Vagina (tissue), 2 donors: ENCODE results near the gene ISCA1. TPM values are rescaled to one million over a fixed set of nuclear protein-coding genes. Genes with fewer than 3 reads are reported as not detected.

Experiments
- DNase-seq, 2 donors: peaks; one replicate each; pipeline ENCODE4 v3.0.0-alpha.2; 2017; ENCODE audit errors: extremely low spot score in 2 of 2
- H3K27ac ChIP-seq: fragments of 200-600 bp; sonication (generic); one replicate; pipeline ENCODE4 v1.5.1; 2019
- H3K27me3 ChIP-seq: fragments of 200-600 bp; sonication (generic); one replicate; pipeline ENCODE4 v1.5.1; 2019
- H3K36me3 ChIP-seq, 2 donors: fragments of 200-600 bp; sonication (generic); one replicate each; pipeline ENCODE4 v1.5.1; 2017 to 2019
- H3K4me1 ChIP-seq: fragments of 200-600 bp; sonication (generic); one replicate; pipeline ENCODE4 v1.5.1; 2019
- H3K4me3 ChIP-seq, 2 donors: fragments of 200-600 bp; sonication (generic); 1 replicate in 1 of 2; 2 replicates in 1 of 2; pipeline ENCODE4 v1.5.1; 2016 to 2019
- H3K9me3 ChIP-seq: fragments of 200-600 bp; sonication (generic); one replicate; pipeline ENCODE4 v1.5.1; 2019
- POLR2A ChIP-seq, 2 donors: fragments of 450-650 bp; IDR thresholded peaks; one replicate each; pipeline ENCODE4 v1.6.1; 2017; ENCODE audit warnings: antibody characterized with exemption in 2 of 2, mild to moderate bottlenecking in 2 of 2, moderate library complexity in 2 of 2
- POLR2AphosphoS5 ChIP-seq, 2 donors: sonication (generic); formaldehyde crosslinking; IDR thresholded peaks; one replicate each; pipeline ENCODE4 v1.9.0; 2017; ENCODE audit warnings: antibody characterized with exemption in 2 of 2, mild to moderate bottlenecking in 2 of 2, low read depth in 1 of 2; ENCODE audit not compliant: insufficient read depth in 1 of 2
- intact Hi-C: fragments of 100-400 bp; cut with DNase I; formaldehyde crosslinking; loops from one replicate; pipeline ENCODE4 v1.15.1; 2023
- total RNA-seq: library from RNA; depleted of rRNA; stranded (reverse); fragments of >200 nt; gene quantifications from one replicate; pipeline ENCODE4 v1.2.3, GENCODE V29; 2016
- TF ChIP-seq, protein P1 (sequence below), 3 experiments: fragments of 450-650 bp in 2 of 3; fragments of 200-600 bp in 1 of 3; sonication (generic) in 1 of 3; IDR thresholded peaks; one replicate each; pipeline ENCODE4 v1.5.1; 2017 to 2019; ENCODE audit warnings: antibody characterized with exemption in 3 of 3, mild to moderate bottlenecking in 2 of 3, moderate library complexity in 2 of 3

The ISCA1 gene
- total RNA-seq, 1 donor from 2014 or later = 20.4 TPM

DNA sequence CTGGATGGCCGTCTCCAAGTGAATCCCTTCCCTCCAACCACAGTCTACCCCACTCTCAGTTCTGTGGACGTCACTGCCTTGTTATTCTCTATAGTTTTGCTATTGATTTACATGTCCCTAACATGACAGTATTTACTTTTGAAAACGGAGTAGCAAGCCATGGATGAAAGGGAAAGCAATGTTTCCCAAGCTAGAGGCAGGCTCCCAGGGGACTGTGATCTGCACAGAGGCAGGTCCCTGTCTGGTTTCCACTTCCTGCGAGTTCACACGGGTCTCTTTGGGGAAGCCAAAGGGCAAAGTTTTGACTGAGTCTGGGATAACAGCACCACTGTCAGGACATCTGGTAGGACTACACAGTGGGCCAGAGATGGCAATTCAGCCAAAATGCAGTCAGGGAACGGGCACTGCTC is 35.6 kb downstream of the ISCA1 start:
- intact Hi-C loops = no loop called here
- no peak for DNase-seq
- H3K27me3 ChIP-seq = no peaks in the 10 kb centered on the region
- H3K27ac ChIP-seq = no peak overlapping the region
- H3K9me3 ChIP-seq = no peaks in the 10 kb centered on the region
- H3K4me1 ChIP-seq = no peaks in the 10 kb centered on the region
- no peak overlapping the region for H3K4me3 ChIP-seq
- TF ChIP-seq POLR2AphosphoS5 (IDR thresholded peaks at IDR 0.05; ENCODE audit: insufficient read depth in 1 of 2, low read depth in 1 of 2) (no peak), POLR2A (IDR thresholded peaks at IDR 0.05) (no peak)
- TF ChIP-seq, protein P1, sequence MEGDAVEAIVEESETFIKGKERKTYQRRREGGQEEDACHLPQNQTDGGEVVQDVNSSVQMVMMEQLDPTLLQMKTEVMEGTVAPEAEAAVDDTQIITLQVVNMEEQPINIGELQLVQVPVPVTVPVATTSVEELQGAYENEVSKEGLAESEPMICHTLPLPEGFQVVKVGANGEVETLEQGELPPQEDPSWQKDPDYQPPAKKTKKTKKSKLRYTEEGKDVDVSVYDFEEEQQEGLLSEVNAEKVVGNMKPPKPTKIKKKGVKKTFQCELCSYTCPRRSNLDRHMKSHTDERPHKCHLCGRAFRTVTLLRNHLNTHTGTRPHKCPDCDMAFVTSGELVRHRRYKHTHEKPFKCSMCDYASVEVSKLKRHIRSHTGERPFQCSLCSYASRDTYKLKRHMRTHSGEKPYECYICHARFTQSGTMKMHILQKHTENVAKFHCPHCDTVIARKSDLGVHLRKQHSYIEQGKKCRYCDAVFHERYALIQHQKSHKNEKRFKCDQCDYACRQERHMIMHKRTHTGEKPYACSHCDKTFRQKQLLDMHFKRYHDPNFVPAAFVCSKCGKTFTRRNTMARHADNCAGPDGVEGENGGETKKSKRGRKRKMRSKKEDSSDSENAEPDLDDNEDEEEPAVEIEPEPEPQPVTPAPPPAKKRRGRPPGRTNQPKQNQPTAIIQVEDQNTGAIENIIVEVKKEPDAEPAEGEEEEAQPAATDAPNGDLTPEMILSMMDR (IDR thresholded peaks at IDR 0.05) = no peak
- no peaks in the 10 kb centered on the region for H3K36me3 ChIP-seq

DNA sequence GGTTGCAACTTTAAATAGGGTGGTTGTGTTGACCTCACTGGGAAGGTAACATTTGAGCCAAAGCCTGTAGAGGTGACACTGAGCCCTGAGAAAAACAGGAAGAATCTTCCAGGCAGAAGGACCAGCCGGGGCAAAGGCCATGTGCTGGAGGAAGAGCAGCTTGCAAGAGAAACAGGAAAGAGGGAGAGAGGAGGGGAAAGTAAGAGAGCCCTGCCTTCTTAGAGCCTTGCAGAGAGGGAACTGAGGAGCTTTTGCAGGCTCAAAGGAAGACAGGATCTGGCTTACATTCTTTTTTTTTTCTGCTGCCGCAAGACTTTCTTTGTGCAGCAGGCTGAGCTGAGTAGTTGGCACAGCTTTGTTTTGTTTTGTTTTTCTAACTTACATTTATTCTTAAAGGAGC is 40.3 kb downstream of the ISCA1 start:
- Histone ChIP-seq H3K27me3 (no peaks in the 10 kb centered on the region), H3K4me1 (no peaks in the 10 kb centered on the region), H3K36me3 (no peaks in the 10 kb centered on the region), H3K9me3 (no peaks in the 10 kb centered on the region), H3K4me3 (no peak overlapping the region), H3K27ac (no peak overlapping the region)
- no peak for TF ChIP-seq POLR2A (IDR thresholded peaks at IDR 0.05)
- TF ChIP-seq POLR2AphosphoS5 (IDR thresholded peaks at IDR 0.05; ENCODE audit: insufficient read depth in 1 of 2, low read depth in 1 of 2) = no peak
- TF ChIP-seq, protein P1 (IDR thresholded peaks at IDR 0.05) = no peak
- intact Hi-C loops = no loop called here
- no peak for DNase-seq

DNA sequence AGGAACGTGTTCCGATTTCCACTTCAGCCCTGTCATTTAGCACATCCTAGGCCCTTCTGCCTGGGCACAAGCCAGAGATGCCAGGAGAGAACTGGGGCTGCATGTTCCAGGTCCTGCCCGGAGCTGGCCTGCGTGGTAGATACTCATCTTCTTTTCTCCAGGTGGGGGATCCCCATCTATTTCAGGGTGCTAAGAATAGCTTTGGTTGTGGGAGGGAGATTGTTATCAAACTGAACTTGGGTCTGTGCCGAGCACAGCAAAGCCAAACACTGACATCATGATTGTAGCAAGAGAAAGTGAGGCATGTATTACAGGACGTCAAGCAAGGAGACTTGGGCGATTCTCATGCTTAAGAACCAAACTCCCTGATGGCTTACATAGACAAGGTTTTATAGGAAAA is 41.1 kb downstream of the ISCA1 start:
- H3K36me3 ChIP-seq = no peaks in the 10 kb centered on the region
- no peaks in the 10 kb centered on the region for H3K9me3 ChIP-seq
- intact Hi-C loops = no loop called here
- TF ChIP-seq POLR2A (IDR thresholded peaks at IDR 0.05) = no peak
- no peak for TF ChIP-seq POLR2AphosphoS5 (IDR thresholded peaks at IDR 0.05; ENCODE audit: insufficient read depth in 1 of 2, low read depth in 1 of 2)
- TF ChIP-seq, protein P1 (IDR thresholded peaks at IDR 0.05) = no peak
- H3K27ac ChIP-seq = no peak overlapping the region
- no peak for DNase-seq
- H3K4me1 ChIP-seq = no peaks in the 10 kb centered on the region
- no peaks in the 10 kb centered on the region for H3K27me3 ChIP-seq
- H3K4me3 ChIP-seq = no peak overlapping the region

DNA sequence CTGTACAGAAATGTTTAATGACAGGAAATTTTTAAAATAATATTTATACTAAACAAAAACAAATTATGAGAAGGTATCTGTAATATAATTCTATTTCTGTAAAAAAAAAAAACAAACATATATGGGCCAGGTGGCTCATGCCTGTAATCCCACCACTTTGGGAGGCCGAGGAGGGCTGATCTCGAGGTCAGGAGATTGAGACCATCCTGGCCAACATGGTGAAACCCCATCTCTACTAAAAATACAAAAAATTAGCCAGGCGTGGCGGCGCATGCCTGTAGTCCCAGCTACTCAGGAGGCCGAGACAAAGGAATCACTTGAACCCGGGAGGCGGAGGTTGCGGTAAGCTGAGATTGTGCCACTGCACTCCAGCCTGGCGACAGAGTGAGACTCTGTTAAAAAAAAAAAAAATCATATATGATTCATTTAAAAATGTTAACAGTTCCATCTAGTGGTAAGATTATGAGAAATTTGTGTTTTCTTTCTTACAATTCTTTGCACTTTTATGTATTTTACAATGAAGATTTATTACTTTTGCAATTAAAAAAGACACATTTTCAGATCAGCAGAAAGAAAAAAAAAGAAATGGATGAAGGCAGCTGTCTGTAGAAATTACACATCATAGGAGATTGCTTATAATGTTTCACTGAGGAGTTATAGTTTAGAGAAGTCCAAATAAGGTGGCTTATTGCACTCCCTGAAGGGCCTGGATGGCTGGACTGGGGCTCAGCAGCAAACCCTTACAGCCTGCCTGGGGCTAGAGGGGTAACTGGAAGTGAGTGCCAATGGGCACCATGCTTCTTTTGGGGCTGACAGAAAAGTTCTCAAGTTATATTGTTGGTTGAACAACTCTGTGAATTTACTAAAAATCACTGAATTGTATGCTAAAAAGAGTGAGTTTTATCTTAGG is 43.2 kb downstream of the ISCA1 start:
- no peak overlapping the region for H3K4me3 ChIP-seq
- no peaks in the 10 kb centered on the region for H3K9me3 ChIP-seq
- intact Hi-C loops = no loop called here
- H3K27ac ChIP-seq = no peak overlapping the region
- no peak for TF ChIP-seq POLR2A (IDR thresholded peaks at IDR 0.05)
- TF ChIP-seq, protein P1 (IDR thresholded peaks at IDR 0.05) = no peak
- TF ChIP-seq POLR2AphosphoS5 (IDR thresholded peaks at IDR 0.05; ENCODE audit: insufficient read depth in 1 of 2, low read depth in 1 of 2) = no peak
- H3K4me1 ChIP-seq = no peaks in the 10 kb centered on the region
- H3K36me3 ChIP-seq = no peaks in the 10 kb centered on the region
- H3K27me3 ChIP-seq = no peaks in the 10 kb centered on the region
- DNase-seq = no peak

DNA sequence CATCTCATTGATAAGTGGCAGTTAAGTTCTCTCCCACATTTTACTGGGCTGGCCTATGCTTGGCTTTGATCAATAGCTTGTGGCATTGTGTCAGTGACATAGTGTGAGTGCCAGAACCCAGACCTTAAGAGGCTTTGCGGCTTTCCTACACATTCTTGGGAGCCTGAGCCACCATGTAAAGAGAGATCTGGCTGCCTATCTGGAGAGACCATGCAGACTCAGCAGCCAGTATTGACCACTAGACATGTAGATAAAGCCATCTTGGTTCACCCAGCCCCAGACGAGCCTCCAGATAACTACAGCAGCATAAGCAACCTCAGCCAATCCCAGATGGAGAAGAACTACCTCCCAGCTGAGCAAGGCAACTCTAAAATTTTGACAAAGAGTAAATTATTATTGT is 51.5 kb downstream of the ISCA1 start:
- Histone ChIP-seq H3K27ac (no peak overlapping the region), H3K4me1 (no peaks in the 10 kb centered on the region), H3K27me3 (no peaks in the 10 kb centered on the region), H3K9me3 (no peaks in the 10 kb centered on the region), H3K4me3 (no peak overlapping the region), H3K36me3 (no peaks in the 10 kb centered on the region)
- peak in 1 of 2 donors; percentile 32 for DNase-seq
- TF ChIP-seq POLR2AphosphoS5 (IDR thresholded peaks at IDR 0.05; ENCODE audit: insufficient read depth in 1 of 2, low read depth in 1 of 2) (no peak), POLR2A (IDR thresholded peaks at IDR 0.05) (no peak)
- TF ChIP-seq, protein P1 (IDR thresholded peaks at IDR 0.05) = no peak
- intact Hi-C loops = no loop called here
